Stomach (tissue), 9 donors: Measurements from ENCODE around the gene TXNIP. TPM values are rescaled to one million over a fixed set of nuclear protein-coding genes. Genes with fewer than 3 reads are reported as not detected.
A peak's percentile ranks its signal among the peaks of the same experiment; 100 is the strongest.

Experiments used
- DNase-seq, 2 donors: peaks; one replicate each; pipeline versions ENCODE4 v3.0.0 to v3.0.0-alpha.2; 2013 to 2019
- H3K27ac ChIP-seq, 5 donors: fragments of 200-600 bp in 4 of 5; sonication (generic) in 4 of 5; one replicate each; pipeline ENCODE4 v1.5.1; 2013 to 2019; ENCODE audit warnings: mild to moderate bottlenecking in 1 of 5, moderate library complexity in 1 of 5
- H3K27me3 ChIP-seq, 3 donors: fragments of 200-600 bp; sonication (generic); one replicate each; pipeline ENCODE4 v1.5.1; 2017 to 2019; ENCODE audit warnings: mixed run types in 1 of 3
- H3K36me3 ChIP-seq, 4 donors: fragments of 200-600 bp; sonication (generic); 1 replicate in 3 of 4; 2 replicates in 1 of 4; pipeline ENCODE4 v1.5.1; 2016 to 2019
- H3K4me1 ChIP-seq, 4 donors: fragments of 200-600 bp; sonication (generic); one replicate each; pipeline ENCODE4 v1.5.1; 2016 to 2019
- H3K4me3 ChIP-seq, 4 donors: fragments of 200-600 bp; sonication (generic) in 3 of 4; one replicate each; pipeline ENCODE4 v1.5.1; 2016 to 2019; ENCODE audit warnings: mild to moderate bottlenecking in 1 of 4
- H3K9me3 ChIP-seq, 4 donors: fragments of 200-600 bp; sonication (generic); one replicate each; pipeline ENCODE4 v1.5.1; 2016 to 2019
- CTCF ChIP-seq, 7 experiments: fragments of 450-650 bp in 4 of 7; fragments of 200-600 bp in 3 of 7; sonication (generic) in 3 of 7; IDR thresholded peaks; one replicate each; pipeline ENCODE4 v1.5.1; 2016 to 2019; ENCODE audit warnings: antibody characterized with exemption in 7 of 7, control low read depth in 2 of 7, mild to moderate bottlenecking in 1 of 7
- EP300 ChIP-seq: sonication (generic); formaldehyde crosslinking; IDR thresholded peaks from one replicate; pipeline ENCODE4 v1.6.1; 2017; ENCODE audit warnings: antibody characterized with exemption
- POLR2A ChIP-seq, 4 donors: fragments of 450-650 bp; IDR thresholded peaks; one replicate each; pipeline ENCODE4 v1.6.1; 2016; ENCODE audit warnings: antibody characterized with exemption in 4 of 4, control low read depth in 2 of 4, mild to moderate bottlenecking in 1 of 4, moderate library complexity in 1 of 4
- POLR2AphosphoS5 ChIP-seq, 3 donors: sonication (generic); formaldehyde crosslinking; IDR thresholded peaks; one replicate each; pipeline ENCODE4 v1.6.1; 2016; ENCODE audit warnings: antibody characterized with exemption in 3 of 3
- WGBS, 5 donors: extraction: QIAGEN DNeasy Blood & Tissue Kit in 3 of 5; methylation state at CpG; one replicate each; pipeline versions ENCODE4 v1.1.5 to v1.1.7; 2013 to 2018; 5-methylcytosine and 5-hydroxymethylcytosine counted together
- intact Hi-C: fragments of 100-400 bp; cut with DNase I; formaldehyde crosslinking; loops from one replicate; pipeline ENCODE4 v1.15.1; 2023; ENCODE audit warnings: low total_unique reads
- polyA plus RNA-seq, 3 donors: library from polyadenylated mRNA; stranded (reverse); fragments of 200-250 nt; gene quantifications; one replicate each; pipeline ENCODE4 v1.2.3, GENCODE V29; 2013
- total RNA-seq, 5 donors: library from RNA; depleted of rRNA; stranded (reverse); fragments of >200 nt; gene quantifications; one replicate each; pipeline versions ENCODE4 v1.1.0 to v1.2.3, GENCODE V29; 2014 to 2016
- donor health status: healthy with polysubstance abuse.
- donor health status: Bipolar disorder and iron deficiency.
- donor health status: healthy.

Gene TXNIP
- total and polyA plus RNA-seq, 8 donors = 204 to 3,386 (median 622) TPM

- 0 to 1% (median 1%) methylated on average over 8 to 22 of the region's 22 CpGs for WGBS, 5 donors
- Histone ChIP-seq H3K9me3 (no peaks in the 10 kb centered on the region), H3K4me1 (peaks cover 26 to 85% (median 74%) of the 10 kb centered on the region in 4 donors), H3K27ac (peak overlapping the region; percentile 73 to 99 (median 91)), H3K27me3 (peaks cover 0 to 14% (median 8%) of the 10 kb centered on the region in 3 donors), H3K4me3 (peak overlapping the region; percentile 52 to 65 (median 59)), H3K36me3 (no peaks in the 10 kb centered on the region)
- intact Hi-C loops = no loop called here
- no peak for DNase-seq
- TF ChIP-seq EP300 (no peak), POLR2AphosphoS5 (IDR thresholded peaks at IDR 0.05) (no peak), CTCF (IDR thresholded peaks at IDR 0.05) (no peak), POLR2A (IDR thresholded peaks at IDR 0.05) (no peak)
Observed at GRCh38 chr1:145961109-145961424, 35.3 kb downstream of the TXNIP start.

- WGBS, 5 donors = 0 to 1% (median 1%) methylated on average over 22 to 44 of the region's 44 CpGs
- intact Hi-C loops = no loop called here
Observed at GRCh38 chr1:145960468-145961108, 35.8 kb downstream of the TXNIP start.

GRCh38 chr1:145959957-145960467 is 36.4 kb downstream of the TXNIP start:
- H3K36me3 ChIP-seq = no peaks in the 10 kb centered on the region
- DNase-seq = no peak
- WGBS, 5 donors = 8 to 12% (median 10%) methylated on average over 5 to 12 of the region's 12 CpGs
- H3K9me3 ChIP-seq = no peaks in the 10 kb centered on the region
- H3K27me3 ChIP-seq = peaks cover 0 to 14% (median 8%) of the 10 kb centered on the region in 3 donors
- TF ChIP-seq POLR2AphosphoS5 (IDR thresholded peaks at IDR 0.05) (no peak), EP300 (no peak), POLR2A (IDR thresholded peaks at IDR 0.05) (no peak), CTCF (IDR thresholded peaks at IDR 0.05) (no peak)
- H3K4me3 ChIP-seq = peak overlapping the region; percentile 52 to 65 (median 59)
- peak overlapping the region; percentile 73 to 99 (median 91) for H3K27ac ChIP-seq
- intact Hi-C loops = no loop called here
- peaks cover 34 to 85% (median 75%) of the 10 kb centered on the region in 4 donors for H3K4me1 ChIP-seq

More at GRCh38 chr1:145960468-145961108, 35.8 kb downstream of the TXNIP start:
- TF ChIP-seq POLR2AphosphoS5 (IDR thresholded peaks at IDR 0.05) = peak; percentile 57 to 79 (median 57)
- TF ChIP-seq EP300 = no peak
- TF ChIP-seq POLR2A (IDR thresholded peaks at IDR 0.05) = peak in 1 of 4 donors; percentile 30
- peak in 1 of 7 experiments; percentile 14 for TF ChIP-seq CTCF (IDR thresholded peaks at IDR 0.05)
- Histone ChIP-seq H3K9me3 (no peaks in the 10 kb centered on the region), H3K4me1 (peaks cover 30 to 85% (median 75%) of the 10 kb centered on the region in 4 donors), H3K4me3 (peak overlapping the region; percentile 52 to 65 (median 59)), H3K27ac (peak overlapping the region; percentile 73 to 99 (median 91)), H3K36me3 (no peaks in the 10 kb centered on the region), H3K27me3 (peaks cover 0 to 14% (median 8%) of the 10 kb centered on the region in 3 donors)
- peak; percentile 70 to 91 for DNase-seq

GRCh38 chr1:145959333-145959732 is 37.0 kb downstream of the TXNIP start:
- Histone ChIP-seq H3K36me3 (no peaks in the 10 kb centered on the region), H3K4me1 (peaks cover 41 to 89% (median 81%) of the 10 kb centered on the region in 4 donors), H3K9me3 (no peaks in the 10 kb centered on the region), H3K4me3 (no peak overlapping the region), H3K27ac (peak overlapping the region in 4 of 5 donors; percentile 82 to 99 (median 92)), H3K27me3 (peaks cover 0 to 14% (median 8%) of the 10 kb centered on the region in 3 donors)
- TF ChIP-seq POLR2AphosphoS5 (IDR thresholded peaks at IDR 0.05) = no peak
- TF ChIP-seq CTCF (IDR thresholded peaks at IDR 0.05) = no peak
- TF ChIP-seq EP300 = no peak
- no peak for TF ChIP-seq POLR2A (IDR thresholded peaks at IDR 0.05)
- intact Hi-C loops = no loop called here
- no peak for DNase-seq
